ENCODE data around the gene PROZ. TPM values are rescaled to one million over a fixed set of nuclear protein-coding genes. Genes with fewer than 3 reads are reported as not detected.

PROZ gene
- total and polyA plus RNA-seq, 2 of the 13 experiments (the other 11 are each of a cell fraction or from before 2014, with no cell fraction given), result 5.6 to 22.5 TPM

GRCh38 chr13:113138792-113139551 lies 19.5 kb upstream of the PROZ start (continued):
- TF ChIP-seq, protein P1, sequence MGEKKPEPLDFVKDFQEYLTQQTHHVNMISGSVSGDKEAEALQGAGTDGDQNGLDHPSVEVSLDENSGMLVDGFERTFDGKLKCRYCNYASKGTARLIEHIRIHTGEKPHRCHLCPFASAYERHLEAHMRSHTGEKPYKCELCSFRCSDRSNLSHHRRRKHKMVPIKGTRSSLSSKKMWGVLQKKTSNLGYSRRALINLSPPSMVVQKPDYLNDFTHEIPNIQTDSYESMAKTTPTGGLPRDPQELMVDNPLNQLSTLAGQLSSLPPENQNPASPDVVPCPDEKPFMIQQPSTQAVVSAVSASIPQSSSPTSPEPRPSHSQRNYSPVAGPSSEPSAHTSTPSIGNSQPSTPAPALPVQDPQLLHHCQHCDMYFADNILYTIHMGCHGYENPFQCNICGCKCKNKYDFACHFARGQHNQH (CRISPR knock-in tag; IDR thresholded peaks at IDR 0.05), result peak; percentile 96
- TF ChIP-seq ZKSCAN5 (CRISPR knock-in tag; IDR thresholded peaks at IDR 0.05) (0 out of 2 replicates have a peak, but pooled peaks have one; percentile 15), ZNF773 (CRISPR knock-in tag; IDR thresholded peaks at IDR 0.05; ENCODE audit: borderline replicate concordance) (no peak), SNAPC2 (CRISPR knock-in tag; IDR thresholded peaks at IDR 0.05) (peak; percentile 48; the same call in 1 of the 2 replicates), ASH2L (IDR thresholded peaks at IDR 0.05; ENCODE audit: insufficient read length, low read depth, low read length) (peak; percentile 81), HIVEP1 (CRISPR knock-in tag; IDR thresholded peaks at IDR 0.05) (peak; percentile 78), ZSCAN9 (CRISPR knock-in tag; IDR thresholded peaks at IDR 0.05; ENCODE audit: borderline replicate concordance) (peak; percentile 80; the same call in 1 of the 2 replicates), TCF12 (IDR thresholded peaks at IDR 0.05) (no peak), TCF12 (CRISPR knock-in tag; IDR thresholded peaks at IDR 0.05) (peak; percentile 98), ZNF776 (CRISPR knock-in tag; IDR thresholded peaks at IDR 0.05) (peak; percentile 65; the same call in 1 of the 2 replicates), CBX5 (CRISPR knock-in tag; IDR thresholded peaks at IDR 0.05; ENCODE audit: borderline replicate concordance) (0 out of 2 replicates have a peak, but pooled peaks have one; percentile 55), GPN1 (CRISPR knock-in tag; IDR thresholded peaks at IDR 0.05; ENCODE audit: borderline replicate concordance) (no peak), PHF20 (CRISPR knock-in tag; IDR thresholded peaks at IDR 0.05) (no peak), ZNF589 (CRISPR knock-in tag; conservative IDR thresholded peaks at IDR 0.05) (no peak), ZNF788 (CRISPR knock-in tag; IDR thresholded peaks at IDR 0.05; ENCODE audit: borderline replicate concordance) (peak; percentile 96), ZNF720 (CRISPR knock-in tag; IDR thresholded peaks at IDR 0.05) (no peak), HNRNPUL1 (IDR thresholded peaks at IDR 0.05; ENCODE audit: low read depth, low read length) (no peak)
- TF ChIP-seq, protein P2, sequence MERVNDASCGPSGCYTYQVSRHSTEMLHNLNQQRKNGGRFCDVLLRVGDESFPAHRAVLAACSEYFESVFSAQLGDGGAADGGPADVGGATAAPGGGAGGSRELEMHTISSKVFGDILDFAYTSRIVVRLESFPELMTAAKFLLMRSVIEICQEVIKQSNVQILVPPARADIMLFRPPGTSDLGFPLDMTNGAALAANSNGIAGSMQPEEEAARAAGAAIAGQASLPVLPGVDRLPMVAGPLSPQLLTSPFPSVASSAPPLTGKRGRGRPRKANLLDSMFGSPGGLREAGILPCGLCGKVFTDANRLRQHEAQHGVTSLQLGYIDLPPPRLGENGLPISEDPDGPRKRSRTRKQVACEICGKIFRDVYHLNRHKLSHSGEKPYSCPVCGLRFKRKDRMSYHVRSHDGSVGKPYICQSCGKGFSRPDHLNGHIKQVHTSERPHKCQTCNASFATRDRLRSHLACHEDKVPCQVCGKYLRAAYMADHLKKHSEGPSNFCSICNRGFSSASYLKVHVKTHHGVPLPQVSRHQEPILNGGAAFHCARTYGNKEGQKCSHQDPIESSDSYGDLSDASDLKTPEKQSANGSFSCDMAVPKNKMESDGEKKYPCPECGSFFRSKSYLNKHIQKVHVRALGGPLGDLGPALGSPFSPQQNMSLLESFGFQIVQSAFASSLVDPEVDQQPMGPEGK (CRISPR knock-in tag; IDR thresholded peaks at IDR 0.05), result peak; percentile 86
- TF ChIP-seq, protein P3, sequence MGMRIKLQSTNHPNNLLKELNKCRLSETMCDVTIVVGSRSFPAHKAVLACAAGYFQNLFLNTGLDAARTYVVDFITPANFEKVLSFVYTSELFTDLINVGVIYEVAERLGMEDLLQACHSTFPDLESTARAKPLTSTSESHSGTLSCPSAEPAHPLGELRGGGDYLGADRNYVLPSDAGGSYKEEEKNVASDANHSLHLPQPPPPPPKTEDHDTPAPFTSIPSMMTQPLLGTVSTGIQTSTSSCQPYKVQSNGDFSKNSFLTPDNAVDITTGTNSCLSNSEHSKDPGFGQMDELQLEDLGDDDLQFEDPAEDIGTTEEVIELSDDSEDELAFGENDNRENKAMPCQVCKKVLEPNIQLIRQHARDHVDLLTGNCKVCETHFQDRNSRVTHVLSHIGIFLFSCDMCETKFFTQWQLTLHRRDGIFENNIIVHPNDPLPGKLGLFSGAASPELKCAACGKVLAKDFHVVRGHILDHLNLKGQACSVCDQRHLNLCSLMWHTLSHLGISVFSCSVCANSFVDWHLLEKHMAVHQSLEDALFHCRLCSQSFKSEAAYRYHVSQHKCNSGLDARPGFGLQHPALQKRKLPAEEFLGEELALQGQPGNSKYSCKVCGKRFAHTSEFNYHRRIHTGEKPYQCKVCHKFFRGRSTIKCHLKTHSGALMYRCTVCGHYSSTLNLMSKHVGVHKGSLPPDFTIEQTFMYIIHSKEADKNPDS (CRISPR knock-in tag; IDR thresholded peaks at IDR 0.05), result no peak; the same call in 1 of the 2 replicates
- TF ChIP-seq, protein P4, sequence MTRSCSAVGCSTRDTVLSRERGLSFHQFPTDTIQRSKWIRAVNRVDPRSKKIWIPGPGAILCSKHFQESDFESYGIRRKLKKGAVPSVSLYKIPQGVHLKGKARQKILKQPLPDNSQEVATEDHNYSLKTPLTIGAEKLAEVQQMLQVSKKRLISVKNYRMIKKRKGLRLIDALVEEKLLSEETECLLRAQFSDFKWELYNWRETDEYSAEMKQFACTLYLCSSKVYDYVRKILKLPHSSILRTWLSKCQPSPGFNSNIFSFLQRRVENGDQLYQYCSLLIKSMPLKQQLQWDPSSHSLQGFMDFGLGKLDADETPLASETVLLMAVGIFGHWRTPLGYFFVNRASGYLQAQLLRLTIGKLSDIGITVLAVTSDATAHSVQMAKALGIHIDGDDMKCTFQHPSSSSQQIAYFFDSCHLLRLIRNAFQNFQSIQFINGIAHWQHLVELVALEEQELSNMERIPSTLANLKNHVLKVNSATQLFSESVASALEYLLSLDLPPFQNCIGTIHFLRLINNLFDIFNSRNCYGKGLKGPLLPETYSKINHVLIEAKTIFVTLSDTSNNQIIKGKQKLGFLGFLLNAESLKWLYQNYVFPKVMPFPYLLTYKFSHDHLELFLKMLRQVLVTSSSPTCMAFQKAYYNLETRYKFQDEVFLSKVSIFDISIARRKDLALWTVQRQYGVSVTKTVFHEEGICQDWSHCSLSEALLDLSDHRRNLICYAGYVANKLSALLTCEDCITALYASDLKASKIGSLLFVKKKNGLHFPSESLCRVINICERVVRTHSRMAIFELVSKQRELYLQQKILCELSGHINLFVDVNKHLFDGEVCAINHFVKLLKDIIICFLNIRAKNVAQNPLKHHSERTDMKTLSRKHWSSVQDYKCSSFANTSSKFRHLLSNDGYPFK (CRISPR knock-in tag; IDR thresholded peaks at IDR 0.05; ENCODE audit: borderline replicate concordance), result peak; percentile 52; the same call in 1 of the 2 replicates

Data from HepG2 (cell line).